ENCODE results near the gene TRERF1.
A peak's percentile ranks its signal among the peaks of the same experiment; 100 is the strongest.

Gene TRERF1

DNA sequence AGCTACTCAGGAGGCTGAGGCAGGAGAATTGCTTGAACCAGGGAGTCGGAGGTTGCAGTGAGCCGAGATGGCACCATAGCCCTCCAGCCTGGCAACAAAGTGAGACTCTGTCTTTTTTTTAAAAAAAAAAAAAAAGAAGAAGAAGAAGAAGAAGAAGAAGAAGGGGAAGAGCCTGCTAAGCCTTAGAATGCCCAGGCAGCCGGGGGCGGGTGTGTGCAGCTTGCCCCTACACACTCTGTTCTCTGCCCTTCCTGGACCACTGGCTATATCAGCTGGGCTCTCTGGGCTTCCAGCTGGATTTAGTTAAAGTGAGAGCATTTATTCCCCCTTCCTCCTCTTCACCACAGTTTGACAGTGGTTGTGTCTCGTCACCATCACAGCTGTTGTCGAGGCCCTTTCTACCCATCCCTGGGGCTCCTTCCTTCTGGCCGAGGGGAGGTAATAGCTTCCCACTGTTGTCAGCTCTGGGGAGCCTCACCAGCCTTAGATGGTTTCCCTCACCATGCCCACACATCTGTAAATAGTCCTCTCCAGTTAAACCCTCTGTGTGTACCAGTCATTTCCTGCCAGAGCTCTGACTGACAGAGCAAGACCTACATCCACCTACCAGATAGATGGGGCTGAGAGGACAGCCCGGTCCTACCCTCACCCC lies 77.6 kb downstream of the TRERF1 start:
- no peak for DNase-seq (ENCODE audit: extremely low read depth in 1 of 2, low read depth in 1 of 2)

DNA sequence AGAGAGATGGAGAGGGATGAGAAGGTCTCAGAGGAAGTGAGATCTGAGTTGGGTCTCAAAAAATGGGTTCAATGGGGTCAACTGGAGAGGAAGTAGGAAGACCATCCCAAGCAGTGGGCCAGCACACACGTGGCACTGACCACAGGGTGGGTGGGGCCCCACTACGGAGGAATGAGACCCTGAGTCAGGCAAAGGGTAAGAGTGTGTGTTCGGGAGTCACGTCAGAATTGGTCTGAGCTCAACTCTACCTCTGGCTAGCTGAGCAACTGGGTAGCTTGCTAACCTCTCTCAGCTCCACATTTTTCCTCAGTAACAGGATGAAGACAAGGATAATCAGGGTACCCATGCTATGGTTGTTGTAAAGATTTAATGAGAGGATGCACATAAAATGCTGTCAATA lies 79.0 kb downstream of the TRERF1 start:
- no peak for DNase-seq (ENCODE audit: extremely low read depth in 1 of 2, low read depth in 1 of 2)

GRCh38 chr6:42370323-42370985 lies 81.3 kb downstream of the TRERF1 start:
- no peak for DNase-seq (ENCODE audit: extremely low read depth in 1 of 2, low read depth in 1 of 2)

GRCh38 chr6:42369568-42369967 lies 82.2 kb downstream of the TRERF1 start:
- no peak for DNase-seq (ENCODE audit: extremely low read depth in 1 of 2, low read depth in 1 of 2)

DNA sequence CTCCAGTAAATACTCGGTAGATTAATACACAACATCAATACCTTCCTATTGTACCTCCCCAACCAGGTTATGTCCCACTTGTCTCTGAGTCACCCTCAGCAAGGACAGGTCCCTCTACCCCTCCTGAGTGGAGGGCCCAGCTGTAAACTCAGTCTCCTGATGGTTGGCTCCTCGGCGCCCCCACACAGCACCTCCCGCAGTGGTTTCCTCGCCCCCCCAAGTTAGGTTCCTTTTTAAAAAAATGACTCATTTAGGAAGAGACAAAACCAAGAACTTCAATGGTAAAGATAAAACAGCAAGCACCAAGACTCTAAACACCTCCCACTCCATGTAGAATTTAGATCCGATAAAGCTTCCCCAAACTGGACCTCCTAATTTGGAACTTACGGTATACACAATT lies 83.5 kb downstream of the TRERF1 start:
- DNase-seq (ENCODE audit: extremely low read depth in 1 of 2, low read depth in 1 of 2) = peak; percentile 61 to 79

DNA sequence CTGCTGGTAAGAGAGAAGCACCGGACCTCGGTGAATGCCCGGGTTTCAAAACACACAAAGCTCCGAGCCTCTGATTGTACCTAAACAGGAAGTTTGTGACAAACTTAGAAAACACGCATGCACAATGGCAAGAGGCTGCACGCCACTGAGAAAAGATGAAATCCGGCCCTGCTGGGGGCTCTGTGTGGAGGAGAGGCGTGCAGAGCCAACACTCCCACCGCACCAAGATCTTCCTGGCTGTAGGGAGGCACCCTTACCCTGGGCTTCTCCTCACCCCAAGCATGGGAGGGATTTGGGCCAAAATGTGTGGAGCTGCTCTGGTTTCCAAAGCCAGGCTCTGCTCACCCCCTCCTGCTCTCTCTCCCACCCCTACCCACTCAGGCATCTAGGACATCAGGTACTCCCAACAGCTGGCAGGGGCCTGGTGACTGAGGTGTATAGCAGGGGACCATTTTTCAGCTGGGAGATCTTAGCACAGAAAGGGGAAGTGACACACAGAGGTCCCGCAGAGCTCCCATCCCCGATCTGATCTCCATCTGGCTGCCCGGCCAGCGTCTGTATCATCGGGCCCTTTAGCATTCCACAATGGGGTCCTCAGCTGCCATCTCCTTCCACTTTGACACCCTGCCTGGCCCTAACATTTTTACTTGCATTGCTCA lies 84.2 kb downstream of the TRERF1 start:
- DNase-seq (ENCODE audit: extremely low read depth in 1 of 2, low read depth in 1 of 2) = no peak

- no peak for DNase-seq (ENCODE audit: extremely low read depth in 1 of 2, low read depth in 1 of 2)
Observed at GRCh38 chr6:42366999-42367352, 84.8 kb downstream of the TRERF1 start.

- no peak for DNase-seq (ENCODE audit: extremely low read depth in 1 of 2, low read depth in 1 of 2)
Observed at GRCh38 chr6:42366011-42366705, 85.6 kb downstream of the TRERF1 start.

DNA sequence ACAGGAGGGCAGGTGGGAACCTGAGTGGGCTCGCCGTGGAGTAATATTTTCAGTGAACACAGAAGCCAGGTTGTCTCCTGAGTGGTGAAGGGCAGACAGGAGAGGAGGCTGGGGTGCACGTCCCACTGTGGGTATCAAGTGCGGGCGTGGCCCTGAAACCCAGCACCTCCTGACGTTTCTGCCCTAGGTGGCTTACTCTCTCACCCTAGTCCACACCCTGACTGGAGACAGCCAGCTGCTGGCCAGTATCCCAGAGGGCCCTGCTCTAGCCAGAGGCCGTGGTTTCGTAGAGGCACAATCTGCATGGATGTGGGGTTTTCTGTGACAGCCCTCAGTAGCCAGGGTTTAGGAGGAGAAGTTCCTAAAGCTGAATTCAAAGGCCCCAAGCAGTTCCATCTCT lies 86.7 kb downstream of the TRERF1 start:
- no peak for DNase-seq (ENCODE audit: extremely low read depth in 1 of 2, low read depth in 1 of 2)

GRCh38 chr6:42363926-42364849 lies 87.5 kb downstream of the TRERF1 start:
- no peak for DNase-seq (ENCODE audit: extremely low read depth in 1 of 2, low read depth in 1 of 2)

DNA sequence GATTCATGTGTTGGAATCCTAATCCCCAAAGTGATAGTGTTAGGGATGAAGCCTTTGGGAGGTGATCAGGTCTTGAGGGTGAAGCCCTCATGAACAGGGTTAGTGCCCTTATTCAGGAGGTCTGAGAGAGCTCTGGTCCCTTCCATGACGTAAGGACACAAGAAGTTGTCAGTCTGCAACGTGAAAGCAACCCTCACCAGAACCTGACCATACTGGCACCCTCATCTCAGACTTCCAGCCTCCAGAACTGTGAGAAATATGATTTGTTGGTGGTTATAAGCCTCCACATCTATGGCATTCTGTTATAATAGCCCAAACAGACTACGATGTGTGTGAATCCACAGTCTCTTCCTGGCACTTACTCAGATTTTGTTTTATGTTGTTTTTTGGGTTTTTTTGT lies 90.7 kb downstream of the TRERF1 start:
- DNase-seq (ENCODE audit: extremely low read depth in 1 of 2, low read depth in 1 of 2) = no peak

DNA sequence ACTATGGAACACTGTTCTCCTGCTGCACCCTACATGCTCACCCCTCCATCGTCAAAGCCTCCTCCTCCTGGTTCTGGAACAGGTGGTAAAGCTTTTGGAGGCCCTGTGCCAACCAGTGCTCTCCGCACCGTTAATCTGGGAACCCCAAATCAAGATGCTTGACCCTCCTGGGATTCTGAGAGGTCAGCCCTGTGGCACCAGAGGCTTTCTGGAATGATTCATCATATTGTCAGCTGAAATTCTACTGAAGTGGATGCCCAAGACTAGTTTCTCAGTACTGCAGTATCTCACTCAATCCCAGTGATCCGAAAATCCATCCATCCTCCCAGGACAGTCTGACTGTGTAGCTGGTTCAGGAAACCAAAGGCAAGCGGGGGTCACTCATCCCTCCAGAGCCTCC lies 92.7 kb downstream of the TRERF1 start:
- DNase-seq (ENCODE audit: extremely low read depth in 1 of 2, low read depth in 1 of 2) = no peak

DNA sequence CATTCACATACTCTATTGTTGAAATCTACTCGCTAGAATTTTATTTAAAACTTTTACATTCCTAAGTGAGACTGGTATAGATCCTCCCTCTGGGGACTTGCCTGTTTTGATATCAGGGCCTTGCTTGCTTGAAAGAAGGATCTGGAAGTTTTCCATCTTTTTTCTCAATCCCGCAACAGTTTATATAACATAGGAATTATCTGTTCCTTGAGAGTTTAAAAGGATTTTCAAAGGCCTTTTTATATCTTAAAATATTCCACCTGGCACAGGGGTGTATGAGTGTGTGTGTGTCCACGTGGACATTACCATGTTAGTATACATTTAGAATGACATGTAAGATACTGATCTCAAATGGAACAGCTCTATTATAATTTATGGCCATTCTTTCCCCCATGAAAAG lies 96.3 kb downstream of the TRERF1 start:
- DNase-seq (ENCODE audit: extremely low read depth in 1 of 2, low read depth in 1 of 2) = no peak

GRCh38 chr6:42354702-42355101 lies 97.0 kb downstream of the TRERF1 start:
- no peak for DNase-seq (ENCODE audit: extremely low read depth in 1 of 2, low read depth in 1 of 2)

DNA sequence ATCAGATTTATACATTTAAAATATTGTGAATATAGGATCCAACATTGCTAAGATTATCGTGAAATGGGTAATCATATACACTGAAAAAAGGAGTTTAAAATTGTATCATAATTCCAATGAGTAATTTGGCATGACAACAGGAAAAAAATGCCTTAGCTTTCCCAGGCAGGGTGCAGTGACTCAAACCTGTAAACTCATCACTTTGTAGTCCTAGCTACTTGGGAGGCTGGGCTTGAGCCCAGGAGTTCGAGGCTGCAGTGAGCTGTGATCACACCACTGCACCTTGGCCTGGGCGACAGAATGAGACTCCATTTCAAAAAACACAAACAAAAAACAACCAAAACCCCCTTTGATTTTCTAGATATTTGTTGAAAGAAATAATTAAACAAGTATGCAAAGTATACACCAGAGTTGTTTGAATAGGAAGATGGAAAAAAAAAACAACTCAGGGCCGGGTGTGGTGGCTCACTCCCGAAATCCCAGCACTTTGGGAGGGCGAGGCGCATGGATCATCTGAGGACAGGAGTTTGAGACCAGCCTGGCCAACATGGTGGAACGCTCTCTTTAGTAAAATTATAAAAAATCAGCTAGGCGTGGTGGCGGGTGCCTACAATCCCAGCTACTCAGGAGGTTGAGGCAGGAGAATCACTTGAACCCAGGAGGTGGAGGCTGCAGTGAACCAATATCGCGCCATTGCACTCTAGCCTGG lies 98.7 kb downstream of the TRERF1 start:
- DNase-seq (ENCODE audit: extremely low read depth in 1 of 2, low read depth in 1 of 2) = no peak

GRCh38 chr6:42350911-42351310 lies 100.8 kb downstream of the TRERF1 start:
- DNase-seq (ENCODE audit: extremely low read depth in 1 of 2, low read depth in 1 of 2) = no peak

DNA sequence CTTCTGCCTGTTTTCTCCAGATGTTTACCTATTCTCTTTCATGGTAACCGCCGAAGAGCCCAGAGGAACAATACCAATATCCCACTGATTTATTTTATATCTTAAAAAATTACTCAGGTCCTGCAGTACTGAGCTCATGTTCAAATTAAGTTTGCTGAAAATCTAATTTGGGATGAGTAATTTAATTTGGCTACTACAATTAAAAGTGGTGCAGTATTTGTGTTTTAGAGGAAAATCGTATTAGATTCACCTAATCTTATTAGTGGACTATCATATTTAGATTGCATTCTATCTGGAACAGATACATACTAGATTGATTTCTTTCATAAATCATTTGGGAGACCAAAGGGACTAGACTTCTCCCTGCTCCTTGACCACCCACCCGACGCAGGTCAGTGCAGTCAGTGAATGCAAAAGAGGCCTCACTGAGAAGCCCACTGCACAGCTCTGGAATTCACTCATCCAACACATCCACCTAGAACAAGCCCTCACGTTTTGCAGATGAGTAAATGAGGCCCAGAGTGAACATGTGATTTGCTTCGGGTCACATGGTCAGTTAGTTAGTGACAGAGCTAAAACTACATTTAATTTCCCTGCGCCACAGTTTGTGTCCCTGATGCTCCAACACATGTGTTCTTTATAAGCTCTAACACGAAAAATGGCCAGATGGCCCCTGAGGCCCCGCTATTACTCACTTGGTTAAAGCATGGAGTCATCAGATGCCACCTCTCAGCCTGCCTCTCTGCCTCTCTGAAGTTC lies 101.8 kb downstream of the TRERF1 start:
- no peak for DNase-seq (ENCODE audit: extremely low read depth in 1 of 2, low read depth in 1 of 2)

DNA sequence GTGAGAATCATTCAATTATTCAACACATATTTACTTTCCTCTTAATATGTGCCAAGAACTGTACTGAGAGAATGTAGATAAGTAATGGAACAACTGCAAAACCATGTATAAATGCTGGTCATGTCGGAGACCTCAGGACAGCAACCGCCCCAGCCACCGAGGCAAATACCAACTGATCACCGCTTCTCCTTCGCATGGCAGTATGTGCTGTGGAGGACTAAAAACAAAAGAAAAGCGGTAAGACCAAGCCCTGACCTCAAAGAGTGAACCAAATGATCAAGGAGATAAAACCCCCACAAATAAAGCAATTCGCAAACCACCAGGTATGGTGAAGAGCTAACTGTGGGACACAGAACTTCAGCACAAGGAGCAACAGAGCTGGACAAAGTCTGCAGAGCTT lies 104.3 kb downstream of the TRERF1 start:
- DNase-seq (ENCODE audit: extremely low read depth in 1 of 2, low read depth in 1 of 2) = no peak

GRCh38 chr6:42345696-42346416 lies 105.9 kb downstream of the TRERF1 start:
- DNase-seq (ENCODE audit: extremely low read depth in 1 of 2, low read depth in 1 of 2) = no peak

All from stimulated activated CD8-positive, alpha-beta memory T cell treated with anti-CD3 and anti-CD28 coated beads, Interleukin-7, amount 100 ng/mL, for 48 hours (primary cell).